ENCODE data around the gene ISCA2.
"Not testable (repeated sequence)": the region's sequence is repeated elsewhere in the genome, so short reads cannot be mapped to it uniquely, and the experiment has no call there.

Gene ISCA2

GRCh38 chr14:74493343-74494261, at the start of gene ISCA2:
TSS of gene ISCA2 (plus strand) at chr14:74493765. CDS start at chr14:74493775, 10 bp downstream.
- peak; percentile 100 for DNase-seq (ENCODE audit: low read depth)

- DNase-seq (ENCODE audit: low read depth), result peak; percentile 3
Measured at GRCh38 chr14:74444866-74445265, 48.7 kb upstream of the ISCA2 start.

- DNase-seq (ENCODE audit: low read depth), result not testable (repeated sequence)
Measured at GRCh38 chr14:74454397-74454796, 39.2 kb upstream of the ISCA2 start.

- DNase-seq (ENCODE audit: low read depth), result no peak
Measured at GRCh38 chr14:74456684-74457564, 36.6 kb upstream of the ISCA2 start.

- no peak for DNase-seq (ENCODE audit: low read depth)
Measured at GRCh38 chr14:74457565-74457895, 36.0 kb upstream of the ISCA2 start.

- DNase-seq (ENCODE audit: low read depth), result peak; percentile 76
Measured at GRCh38 chr14:74459289-74459946, 34.1 kb upstream of the ISCA2 start.

- no peak for DNase-seq (ENCODE audit: low read depth)
Measured at GRCh38 chr14:74459976-74460375, 33.6 kb upstream of the ISCA2 start.

GRCh38 chr14:74462993-74463392, 30.6 kb upstream of the ISCA2 start:
- DNase-seq (ENCODE audit: low read depth), result no peak

GRCh38 chr14:74463697-74464096, 29.9 kb upstream of the ISCA2 start:
- DNase-seq (ENCODE audit: low read depth), result no peak

- no peak for DNase-seq (ENCODE audit: low read depth)
Measured at GRCh38 chr14:74464785-74465184, 28.8 kb upstream of the ISCA2 start.

- DNase-seq (ENCODE audit: low read depth), result no peak
Measured at GRCh38 chr14:74465335-74465734, 28.2 kb upstream of the ISCA2 start.

- no peak for DNase-seq (ENCODE audit: low read depth)
Measured at GRCh38 chr14:74468513-74468912, 25.1 kb upstream of the ISCA2 start.

GRCh38 chr14:74469548-74470518, 23.7 kb upstream of the ISCA2 start:
- no peak for DNase-seq (ENCODE audit: low read depth)

GRCh38 chr14:74472601-74473000, 21.0 kb upstream of the ISCA2 start:
- no peak for DNase-seq (ENCODE audit: low read depth)

- DNase-seq (ENCODE audit: low read depth), result no peak
Measured at GRCh38 chr14:74474376-74474775, 19.2 kb upstream of the ISCA2 start.

GRCh38 chr14:74475678-74476077, 17.9 kb upstream of the ISCA2 start:
- DNase-seq (ENCODE audit: low read depth), result peak; percentile 80

GRCh38 chr14:74476107-74476506, 17.5 kb upstream of the ISCA2 start:
- DNase-seq (ENCODE audit: low read depth), result no peak

GRCh38 chr14:74476607-74477006, 17.0 kb upstream of the ISCA2 start:
- DNase-seq (ENCODE audit: low read depth), result no peak

GRCh38 chr14:74478996-74479635, 14.4 kb upstream of the ISCA2 start:
- peak; percentile 18 for DNase-seq (ENCODE audit: low read depth)

- peak; percentile 14 for DNase-seq (ENCODE audit: low read depth)
Measured at GRCh38 chr14:74480046-74480445, 13.5 kb upstream of the ISCA2 start.

GRCh38 chr14:74482571-74482970, 11.0 kb upstream of the ISCA2 start:
- no peak for DNase-seq (ENCODE audit: low read depth)

All from iris pigment epithelial cell (primary cell).